OCI-LY3 (cell line): ENCODE data around the gene FAM120C.

ENCODE experiments used
- EZH2phosphoT487 ChIP-seq: fragments of 200-600 bp; shearing (Covaris generic); IDR thresholded peaks from 2 replicates; pipeline ENCODE4 v1.6.1; 2018; ENCODE audit warnings: antibody characterized with exemption, mixed run types, low read depth
- TF ChIP-seq, protein P1 (sequence below): fragments of 200-600, 300-600 bp; sonication (generic); IDR thresholded peaks from 2 replicates; pipeline ENCODE4 v1.5.1; 2014; ENCODE audit warnings: antibody characterized with exemption, low read length, low read depth

DNA sequence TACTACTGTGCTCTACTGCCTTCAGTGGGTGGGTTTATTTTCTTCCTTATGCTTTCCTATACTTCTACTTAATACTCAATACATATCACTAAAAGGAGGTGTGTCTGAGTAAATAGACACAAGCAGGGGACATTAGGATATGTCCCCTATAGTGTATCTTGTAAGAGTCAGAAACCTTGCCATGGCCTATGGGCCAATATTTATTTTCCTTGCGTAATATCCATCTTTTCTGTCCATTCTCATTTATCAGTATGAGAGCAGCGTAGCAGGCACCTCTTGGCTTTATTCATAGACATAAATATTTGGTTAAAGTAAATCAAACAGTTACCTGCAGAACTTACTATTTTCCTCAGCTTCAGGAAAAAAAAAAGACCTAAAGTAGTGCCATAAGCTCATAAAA lies 92.2 kb downstream of the FAM120C start:
- TF ChIP-seq, protein P1, sequence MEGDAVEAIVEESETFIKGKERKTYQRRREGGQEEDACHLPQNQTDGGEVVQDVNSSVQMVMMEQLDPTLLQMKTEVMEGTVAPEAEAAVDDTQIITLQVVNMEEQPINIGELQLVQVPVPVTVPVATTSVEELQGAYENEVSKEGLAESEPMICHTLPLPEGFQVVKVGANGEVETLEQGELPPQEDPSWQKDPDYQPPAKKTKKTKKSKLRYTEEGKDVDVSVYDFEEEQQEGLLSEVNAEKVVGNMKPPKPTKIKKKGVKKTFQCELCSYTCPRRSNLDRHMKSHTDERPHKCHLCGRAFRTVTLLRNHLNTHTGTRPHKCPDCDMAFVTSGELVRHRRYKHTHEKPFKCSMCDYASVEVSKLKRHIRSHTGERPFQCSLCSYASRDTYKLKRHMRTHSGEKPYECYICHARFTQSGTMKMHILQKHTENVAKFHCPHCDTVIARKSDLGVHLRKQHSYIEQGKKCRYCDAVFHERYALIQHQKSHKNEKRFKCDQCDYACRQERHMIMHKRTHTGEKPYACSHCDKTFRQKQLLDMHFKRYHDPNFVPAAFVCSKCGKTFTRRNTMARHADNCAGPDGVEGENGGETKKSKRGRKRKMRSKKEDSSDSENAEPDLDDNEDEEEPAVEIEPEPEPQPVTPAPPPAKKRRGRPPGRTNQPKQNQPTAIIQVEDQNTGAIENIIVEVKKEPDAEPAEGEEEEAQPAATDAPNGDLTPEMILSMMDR: no peak
- TF ChIP-seq EZH2phosphoT487: no peak
